ENCODE results near the gene C2orf72.

The C2orf72 gene

DNA sequence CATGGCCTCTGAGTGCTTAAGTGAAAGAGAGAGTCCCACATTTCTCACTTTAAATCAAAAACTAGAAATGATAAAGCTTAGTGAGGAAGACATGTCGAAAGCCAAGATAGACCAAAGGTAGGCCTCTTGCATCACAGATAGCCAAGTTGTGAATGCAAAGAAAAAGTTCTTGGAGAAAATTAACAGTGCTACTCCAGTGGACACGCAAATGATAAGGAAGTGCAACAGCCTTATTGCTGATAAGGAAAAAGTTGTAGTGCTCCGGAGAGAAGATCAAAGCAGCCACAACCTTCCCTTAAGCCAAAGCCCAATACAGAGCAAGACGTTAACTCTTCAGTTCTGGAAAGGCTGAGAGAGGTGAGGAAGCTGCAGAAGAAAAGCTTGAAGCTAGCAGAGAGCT, 51.4 kb downstream of the C2orf72 start:
- DNase-seq = no peak

DNA sequence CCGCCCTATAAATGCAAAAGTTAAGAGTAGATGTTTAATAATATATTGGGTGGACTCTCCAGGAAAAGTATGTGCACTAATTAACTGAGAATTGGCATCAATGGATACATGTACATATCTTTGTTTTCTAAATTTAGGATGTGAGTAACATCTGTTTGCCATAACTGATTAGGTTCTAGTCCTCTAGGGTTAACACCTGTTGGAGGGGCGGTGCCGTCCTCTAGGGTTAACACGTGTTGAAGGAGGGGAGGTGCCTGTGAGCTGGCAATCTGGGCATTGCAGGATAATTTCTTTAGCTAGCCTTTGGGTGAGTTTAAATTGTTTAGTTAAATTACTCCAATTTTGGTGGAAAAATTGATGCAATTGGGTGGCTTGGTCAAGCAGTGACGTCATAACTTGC, 56.6 kb downstream of the C2orf72 start:
- DNase-seq = no peak

DNA sequence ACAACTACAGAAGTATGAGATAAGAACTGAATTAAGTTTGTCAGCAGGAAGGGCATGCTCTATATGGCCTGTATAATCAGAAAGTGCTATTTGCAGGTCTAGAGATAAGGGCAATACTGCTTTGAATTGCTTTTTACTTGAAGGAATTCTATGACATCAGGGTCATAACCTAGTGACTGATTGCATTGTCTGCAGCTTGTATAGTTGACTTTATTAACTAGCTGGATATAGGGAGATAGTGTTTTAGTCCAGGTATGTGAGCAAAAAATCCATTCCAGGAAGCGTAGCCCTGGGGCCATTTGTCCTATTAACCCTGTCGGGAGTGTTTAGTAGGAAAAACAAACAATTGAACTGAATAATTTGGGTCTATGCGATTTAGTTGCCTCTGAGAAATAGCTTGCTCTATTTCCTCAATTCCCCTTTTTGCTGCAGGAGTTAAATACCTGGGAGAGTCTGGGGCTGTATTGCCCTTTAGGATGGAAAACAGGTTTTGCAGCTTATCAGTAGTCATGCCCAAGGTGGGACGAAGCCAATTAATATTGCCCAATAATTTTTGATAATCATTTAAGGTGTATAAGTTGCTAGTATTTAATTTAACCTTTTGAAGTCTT, 57.5 kb downstream of the C2orf72 start:
- DNase-seq = no peak
